NCI-H82 treated with DMSO at 0.1 percent for 48 hours (cell line): ENCODE data around the gene NELFA.

ENCODE experiments used
- DNase-seq: peaks from one replicate; lab custom pipeline; 2025; ENCODE audit not compliant: unreplicated experiment; lab: John Stamatoyannopoulos, UW

The NELFA gene

GRCh38 chr4:2008921-2009650, at the start of gene NELFA:
TSS of gene NELFA (minus strand) at chr4:2008974. CDS start at chr4:2008959, 15 bp downstream.
- DNase-seq: peak; percentile 56

- DNase-seq: no peak
These were observed 48.8 kb upstream of the NELFA start for GRCh38 chr4:2057382-2058065.

GRCh38 chr4:2054217-2054616, 45.4 kb upstream of the NELFA start:
- no peak for DNase-seq

- DNase-seq: no peak
These were observed 42.3 kb upstream of the NELFA start for GRCh38 chr4:2051086-2051485.

- DNase-seq: no peak
These were observed 41.0 kb upstream of the NELFA start for GRCh38 chr4:2049811-2050210.

GRCh38 chr4:2049381-2049780, 40.6 kb upstream of the NELFA start:
- no peak for DNase-seq

- no peak for DNase-seq
These were observed 40.1 kb upstream of the NELFA start for GRCh38 chr4:2048831-2049230.

GRCh38 chr4:2047781-2048581, 39.2 kb upstream of the NELFA start:
- no peak for DNase-seq

- no peak for DNase-seq
These were observed 38.4 kb upstream of the NELFA start for GRCh38 chr4:2047031-2047660.

GRCh38 chr4:2046031-2046961, 37.5 kb upstream of the NELFA start:
- no peak for DNase-seq

GRCh38 chr4:2045518-2045951, 36.8 kb upstream of the NELFA start:
- no peak for DNase-seq

GRCh38 chr4:2044542-2045517, 36.1 kb upstream of the NELFA start:
- DNase-seq: no peak

GRCh38 chr4:2044119-2044485, 35.3 kb upstream of the NELFA start:
- no peak for DNase-seq

- DNase-seq: no peak
These were observed 34.8 kb upstream of the NELFA start for GRCh38 chr4:2043396-2044118.

- DNase-seq: no peak
These were observed 34.2 kb upstream of the NELFA start for GRCh38 chr4:2042947-2043395.

- no peak for DNase-seq
These were observed 33.6 kb upstream of the NELFA start for GRCh38 chr4:2042204-2042946.

- DNase-seq: no peak
These were observed 32.7 kb upstream of the NELFA start for GRCh38 chr4:2041239-2042130.
